HG02981 (cell line): ENCODE results near the gene DNHD1.

Source experiments
- ATAC-seq: cut with Tn5 transposase; IDR thresholded peaks from one replicate; pipeline ENCODE4 v1.9.1; 2021; ENCODE audit warnings: mild to moderate bottlenecking, moderate library complexity; ENCODE audit not compliant: unreplicated experiment

Gene DNHD1

DNA sequence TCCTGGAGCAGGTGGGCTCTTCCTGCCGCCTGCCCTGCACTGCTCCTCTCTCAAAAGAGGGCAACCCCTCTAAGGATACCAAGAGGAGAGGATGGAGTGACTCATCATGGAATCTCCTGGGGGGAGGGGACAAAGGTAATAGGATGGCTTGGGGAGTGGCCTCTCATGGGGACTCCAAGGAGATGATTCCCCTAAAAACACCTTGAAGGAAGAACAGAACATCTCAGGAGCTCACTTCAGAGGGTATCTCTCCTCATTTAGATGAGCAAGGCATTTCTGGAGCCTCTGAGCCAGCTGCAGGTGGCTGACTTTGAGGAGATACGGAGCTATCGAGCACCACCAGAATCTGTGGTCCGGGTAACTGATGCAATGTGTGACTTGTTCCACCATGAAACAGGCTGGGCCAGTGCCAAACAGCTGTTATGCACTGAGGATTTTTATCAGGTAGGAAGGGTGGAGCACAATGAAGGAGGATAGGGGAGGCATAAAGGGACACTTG lies 66.1 kb downstream of the DNHD1 start:
- ATAC-seq: no peak

DNA sequence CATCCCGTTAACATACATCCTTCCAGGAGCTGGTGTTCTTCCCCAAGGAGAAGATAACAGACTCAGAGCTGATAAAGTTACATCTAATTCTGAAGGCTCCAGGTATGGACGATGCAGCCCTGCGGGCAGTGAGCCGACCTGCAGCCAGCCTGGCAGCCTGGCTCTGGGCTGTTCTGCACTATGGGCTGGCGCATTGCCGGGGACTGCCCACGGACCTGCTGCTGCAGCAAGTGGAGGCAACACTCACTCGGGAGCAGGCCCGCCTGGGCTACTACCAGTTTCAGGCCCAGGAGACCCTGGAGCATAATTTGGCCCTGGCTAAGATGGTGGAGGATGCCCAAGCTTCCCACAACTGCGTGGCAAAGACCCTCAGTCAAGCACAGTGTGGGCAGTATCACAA lies 66.6 kb downstream of the DNHD1 start:
- ATAC-seq: no peak

DNA sequence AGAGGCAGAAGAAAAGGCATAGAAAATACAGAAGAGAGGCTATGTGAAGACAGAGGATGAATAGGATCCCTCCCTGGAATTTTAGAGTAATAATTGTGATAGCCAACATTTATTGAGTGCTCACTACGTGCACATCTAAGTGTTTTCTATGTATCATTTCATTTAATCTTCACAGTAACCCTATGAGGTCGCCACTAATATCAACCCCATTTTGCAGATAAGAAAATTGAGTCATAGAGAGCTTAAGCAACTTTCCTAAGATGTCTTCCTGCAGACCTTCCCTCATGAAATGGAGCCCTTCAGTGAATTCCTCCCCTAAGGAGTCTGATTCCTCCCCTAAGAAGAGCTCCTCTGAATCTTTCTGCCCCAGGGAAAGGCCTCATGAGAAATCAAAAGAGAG lies 68.2 kb downstream of the DNHD1 start:
- no peak for ATAC-seq

DNA sequence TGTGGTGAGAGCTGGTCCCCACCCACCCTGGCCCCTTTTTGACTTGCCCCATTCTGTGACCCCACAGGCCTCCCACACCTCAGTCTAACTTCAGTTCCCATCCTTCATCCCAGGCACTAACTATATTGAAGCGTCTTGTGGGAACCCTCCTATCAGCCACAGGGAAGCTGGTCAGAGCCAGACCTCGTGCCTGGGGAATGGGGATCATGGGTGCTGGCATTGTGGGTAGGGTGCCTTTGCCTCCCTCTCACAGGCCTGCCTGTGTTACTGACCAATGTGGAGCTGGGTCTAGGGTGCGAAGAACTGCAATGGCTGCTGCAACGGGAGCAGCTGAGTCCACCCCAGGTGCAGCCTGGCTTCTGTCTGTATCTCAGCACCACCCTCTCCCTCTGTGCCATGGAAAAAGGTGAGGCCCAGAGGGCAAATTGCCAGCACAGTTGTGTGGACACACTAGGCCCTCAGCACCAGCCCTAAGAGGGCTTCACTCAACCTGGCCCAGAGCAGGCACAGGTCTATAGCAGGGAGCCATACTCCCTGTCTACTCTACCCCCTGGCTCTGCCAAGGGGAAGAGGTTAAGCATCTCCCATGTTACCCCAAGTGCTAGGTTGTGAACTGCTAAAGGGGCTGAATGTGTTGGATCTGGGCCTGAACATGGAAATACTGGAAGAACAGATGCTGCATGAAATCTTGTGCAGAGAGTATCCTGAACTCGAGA lies 69.1 kb downstream of the DNHD1 start:
- ATAC-seq: no peak

DNA sequence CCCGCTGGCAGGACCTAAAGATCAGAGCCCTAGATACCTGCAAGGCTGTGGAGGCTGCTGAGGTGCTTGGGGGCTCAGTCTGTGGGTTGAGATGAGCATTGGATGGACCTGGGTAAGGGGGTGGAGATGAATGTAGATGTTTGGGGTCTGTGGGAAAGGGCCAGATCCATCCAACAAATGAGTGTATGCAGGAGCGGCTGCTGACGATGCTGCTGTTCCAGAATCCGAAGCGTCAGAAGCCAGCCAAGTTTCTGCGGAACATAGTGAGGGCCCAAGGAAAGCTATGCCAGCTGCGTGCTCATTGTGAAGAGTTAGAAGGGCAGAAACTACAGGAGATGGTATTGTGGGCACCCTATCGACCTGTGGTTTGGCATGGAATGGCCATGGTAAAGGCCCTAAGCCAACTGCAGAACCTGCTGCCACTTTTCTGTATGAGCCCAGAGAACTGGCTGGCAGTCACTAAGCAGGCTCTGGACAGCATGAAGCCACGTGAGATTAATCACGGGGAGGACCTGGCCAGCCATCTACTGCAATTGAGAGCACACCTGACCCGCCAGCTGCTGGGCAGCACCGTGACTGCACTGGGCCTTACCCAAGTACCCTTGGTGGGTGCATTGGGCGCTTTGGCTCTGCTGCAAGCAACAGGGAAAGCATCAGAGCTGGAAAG lies 69.8 kb downstream of the DNHD1 start:
- no peak for ATAC-seq

DNA sequence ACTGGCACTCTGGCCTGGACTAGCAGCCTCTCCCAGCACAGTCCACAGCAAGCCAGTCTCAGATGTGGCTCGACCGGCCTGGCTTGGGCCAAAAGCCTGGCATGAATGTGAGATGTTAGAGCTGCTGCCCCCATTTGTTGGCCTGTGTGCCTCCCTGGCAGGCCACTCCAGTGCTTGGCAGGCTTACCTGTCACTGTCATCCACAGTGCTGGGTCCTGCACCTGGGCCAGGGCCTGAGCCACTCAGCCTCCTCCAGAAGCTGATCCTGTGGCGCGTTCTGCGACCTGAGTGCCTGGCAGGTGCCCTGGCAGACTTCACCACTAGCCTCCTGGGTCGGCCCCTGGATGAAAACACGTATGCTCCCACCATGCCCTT lies 70.3 kb downstream of the DNHD1 start:
- ATAC-seq: no peak

DNA sequence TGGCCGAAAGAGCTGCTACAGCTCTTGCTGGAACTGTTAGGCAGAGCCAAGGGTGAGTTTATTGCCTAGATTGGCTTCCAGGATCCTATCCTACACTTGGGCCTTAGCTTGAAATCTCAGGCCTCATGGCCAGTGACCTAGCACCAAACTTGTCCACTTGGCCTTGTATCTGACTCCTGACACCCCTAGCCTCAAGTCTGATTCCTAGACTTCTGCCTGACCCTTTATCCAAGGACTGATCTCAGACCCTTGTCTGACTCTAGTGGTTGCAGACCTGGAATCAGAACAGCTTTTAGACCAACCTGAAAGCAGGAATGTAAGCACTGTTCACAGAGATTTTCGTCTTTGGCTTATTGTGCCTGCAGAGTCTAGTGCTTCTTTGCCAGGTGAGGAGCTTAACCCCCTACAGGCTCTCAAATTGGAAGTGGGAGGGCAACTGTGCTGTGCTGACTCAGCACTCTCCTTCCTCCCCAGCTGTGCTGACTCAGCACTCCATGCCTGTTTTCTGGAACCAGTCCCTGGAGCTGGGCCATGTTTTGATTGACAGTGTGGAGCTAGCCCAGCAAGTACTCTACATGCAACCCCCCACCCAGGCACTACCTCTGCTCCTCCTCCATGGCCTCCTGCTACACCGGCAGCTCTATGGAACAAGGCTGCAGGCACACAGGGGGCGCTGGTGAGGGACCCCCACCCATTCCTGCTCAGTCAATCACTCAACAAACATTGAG lies 71.3 kb downstream of the DNHD1 start:
- no peak for ATAC-seq

DNA sequence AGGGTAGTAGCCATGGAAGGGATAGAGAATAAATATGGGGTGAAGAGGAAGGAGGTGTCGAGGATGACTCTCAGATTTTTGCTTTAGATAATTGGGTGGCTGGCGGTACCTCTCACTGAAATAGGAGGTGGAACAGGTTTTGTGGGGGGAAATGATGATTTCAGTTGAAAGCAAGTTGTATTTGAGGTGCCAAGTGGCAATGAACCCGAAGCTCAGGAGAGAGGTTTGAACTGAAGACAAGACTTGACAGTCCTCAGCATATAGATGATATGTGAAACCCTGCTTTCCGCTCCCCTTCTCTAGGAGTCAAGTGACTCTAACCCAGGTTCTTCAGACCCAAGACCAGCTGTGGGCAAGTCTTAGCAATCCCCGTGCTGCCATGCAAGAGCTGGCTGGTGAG lies 72.6 kb downstream of the DNHD1 start:
- no peak for ATAC-seq

DNA sequence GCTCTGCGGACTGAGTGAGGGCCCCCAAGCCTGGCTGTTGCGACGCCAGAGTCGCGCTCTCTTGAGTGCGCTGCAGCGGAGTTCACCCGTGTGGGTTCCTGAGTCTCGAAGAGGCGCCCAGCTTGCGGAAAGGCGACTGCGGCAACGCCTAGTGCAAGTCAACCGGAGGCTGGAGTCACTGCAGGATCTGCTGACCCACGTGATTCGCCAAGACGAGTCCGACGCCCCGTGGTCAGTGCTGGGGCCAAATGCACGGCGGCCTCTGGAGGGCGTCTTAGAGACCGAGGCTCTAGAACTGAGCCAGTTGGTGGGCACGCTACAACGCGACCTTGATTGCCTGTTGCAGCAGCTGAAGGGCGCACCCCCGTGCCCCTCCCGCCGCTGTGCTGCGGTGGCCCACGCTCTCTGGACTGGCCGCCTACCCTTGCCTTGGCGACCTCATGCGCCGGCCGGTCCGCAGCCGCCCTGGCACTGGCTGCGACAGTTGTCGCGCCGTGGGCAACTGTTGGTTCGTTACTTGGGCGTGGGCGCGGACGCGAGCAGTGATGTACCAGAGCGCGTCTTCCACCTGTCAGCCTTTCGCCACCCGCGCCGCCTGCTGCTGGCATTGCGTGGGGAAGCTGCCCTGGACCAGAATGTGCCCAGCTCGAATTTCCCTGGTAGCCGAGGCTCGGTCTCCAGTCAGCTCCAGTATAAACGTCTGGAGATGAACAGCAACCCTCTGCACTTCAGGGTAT lies 73.8 kb downstream of the DNHD1 start:
- no peak for ATAC-seq

DNA sequence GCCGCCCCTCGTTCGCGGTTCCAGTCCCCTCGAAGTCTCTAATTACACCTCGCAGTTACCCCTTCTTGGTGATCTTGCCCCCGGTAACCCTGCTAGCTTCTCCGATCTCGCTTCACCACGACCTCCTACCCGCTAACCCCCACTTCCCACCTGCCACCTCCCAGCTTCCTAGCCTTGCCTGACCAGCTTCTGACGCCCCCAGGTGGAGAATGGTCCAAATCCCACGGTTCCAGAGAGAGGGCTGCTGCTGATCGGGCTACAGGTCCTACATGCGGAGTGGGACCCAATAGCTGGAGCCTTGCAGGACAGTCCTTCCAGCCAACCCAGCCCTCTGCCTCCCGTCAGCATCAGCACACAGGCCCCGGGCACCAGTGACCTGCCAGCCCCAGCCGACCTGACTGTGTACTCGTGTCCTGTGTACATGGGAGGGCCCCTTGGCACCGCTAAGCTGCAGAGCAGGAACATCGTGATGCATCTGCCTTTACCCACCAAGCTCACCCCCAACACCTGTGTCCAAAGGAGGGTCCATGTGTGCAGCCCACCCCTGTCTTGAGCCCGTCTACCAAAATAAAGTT lies 74.4 kb downstream of the DNHD1 start:
- ATAC-seq: no peak

DNA sequence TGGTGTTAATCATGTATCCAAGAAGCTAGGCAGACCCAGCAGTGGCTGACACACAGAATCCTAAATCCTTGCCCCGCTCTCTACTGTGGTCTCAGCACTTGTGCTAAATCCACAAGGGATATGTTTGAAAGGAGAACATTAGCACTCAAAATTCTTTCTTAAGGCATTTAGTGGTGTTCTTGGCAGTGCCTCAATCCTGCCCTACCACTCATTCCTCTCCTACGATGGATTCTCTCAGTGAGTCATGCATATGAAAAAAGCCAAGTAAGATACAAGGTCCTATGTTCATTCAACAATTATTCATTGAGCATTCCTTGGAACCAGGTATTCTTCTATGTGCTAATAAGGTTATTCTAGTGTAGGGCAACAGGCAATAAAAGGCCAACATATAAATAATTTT lies 75.1 kb downstream of the DNHD1 start:
- ATAC-seq: no peak

DNA sequence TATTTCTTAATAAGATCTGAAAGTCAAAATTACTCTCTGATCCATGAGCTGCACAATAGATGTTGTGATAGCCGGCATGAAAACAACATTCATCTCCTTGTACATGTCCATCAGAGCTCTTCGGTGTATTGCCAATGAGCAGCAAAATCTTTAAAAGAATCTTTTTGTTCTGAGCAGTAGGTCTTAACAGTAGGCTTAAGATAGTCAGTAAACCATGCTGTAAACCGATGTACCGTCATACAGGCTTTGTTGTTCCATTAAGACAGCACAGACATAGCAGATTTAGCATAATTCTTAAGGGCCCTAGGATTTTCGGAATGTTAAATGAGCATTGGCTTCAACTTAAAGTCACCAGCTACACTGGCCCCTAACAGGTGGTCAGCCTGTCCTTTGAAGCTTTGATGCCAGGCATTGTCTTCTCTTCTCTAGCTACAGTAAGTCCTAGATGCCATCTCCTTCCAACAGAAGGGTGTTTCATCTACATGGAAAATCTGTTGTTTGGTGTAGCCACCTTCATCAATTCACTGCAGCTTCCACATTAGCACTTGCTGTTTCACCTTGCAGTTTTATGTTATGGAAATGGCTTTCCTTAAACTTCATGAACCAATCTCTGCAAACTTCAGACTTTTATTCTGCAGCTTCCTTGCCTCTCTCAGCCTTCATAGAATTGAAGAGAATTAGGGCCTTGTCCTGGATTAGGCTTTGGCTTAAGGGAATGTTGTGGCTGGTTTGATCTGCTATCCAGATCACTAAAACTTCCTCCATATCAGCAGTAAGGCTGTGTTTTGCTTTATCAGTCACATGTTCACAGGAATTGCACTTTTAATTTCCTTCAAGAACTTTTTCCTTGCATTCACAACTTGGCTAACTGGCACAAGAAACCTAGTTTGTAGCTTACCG lies 78.0 kb downstream of the DNHD1 start:
- ATAC-seq: no peak

DNA sequence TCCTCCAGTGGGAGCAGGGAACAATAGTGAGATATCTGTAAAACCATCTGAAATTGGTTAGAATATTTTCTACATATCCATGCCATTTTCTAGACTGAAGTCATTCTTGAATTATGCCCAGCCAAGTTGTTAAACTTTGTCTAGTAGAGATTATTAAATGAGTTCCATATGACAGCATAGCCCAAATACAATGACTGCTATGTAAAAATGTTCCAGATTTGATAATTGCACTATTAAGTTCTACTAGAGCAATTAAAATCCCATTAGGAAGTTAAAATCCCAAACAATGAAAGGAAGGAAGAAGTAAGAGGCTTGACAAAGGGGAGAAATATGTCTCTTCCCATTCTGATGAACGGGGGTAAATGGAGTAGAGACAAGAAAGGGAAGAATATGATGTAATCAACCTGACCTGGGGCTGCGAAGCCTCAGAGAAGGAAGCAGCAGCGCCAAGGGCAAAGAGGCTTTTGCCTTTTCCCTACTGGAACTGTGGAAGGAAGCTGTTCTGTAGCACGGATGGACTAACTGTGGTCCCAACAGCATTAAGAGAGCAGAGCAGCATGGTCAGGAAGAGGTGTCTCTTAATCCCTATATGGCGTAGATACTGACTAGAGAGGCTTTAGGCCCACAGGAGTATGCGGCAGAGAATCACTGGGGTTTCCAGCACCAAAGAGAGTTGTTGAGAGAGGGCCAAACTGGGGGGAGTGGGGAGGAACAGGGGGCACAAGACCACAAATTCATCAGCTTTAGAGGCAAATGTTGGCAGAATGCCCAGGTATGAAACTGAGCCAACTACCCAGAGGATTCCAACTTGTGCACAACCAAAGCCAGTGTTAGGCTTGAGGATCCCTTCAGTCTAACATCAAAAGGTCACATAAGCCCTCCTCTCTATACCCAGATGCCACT lies 79.6 kb downstream of the DNHD1 start:
- no peak for ATAC-seq

DNA sequence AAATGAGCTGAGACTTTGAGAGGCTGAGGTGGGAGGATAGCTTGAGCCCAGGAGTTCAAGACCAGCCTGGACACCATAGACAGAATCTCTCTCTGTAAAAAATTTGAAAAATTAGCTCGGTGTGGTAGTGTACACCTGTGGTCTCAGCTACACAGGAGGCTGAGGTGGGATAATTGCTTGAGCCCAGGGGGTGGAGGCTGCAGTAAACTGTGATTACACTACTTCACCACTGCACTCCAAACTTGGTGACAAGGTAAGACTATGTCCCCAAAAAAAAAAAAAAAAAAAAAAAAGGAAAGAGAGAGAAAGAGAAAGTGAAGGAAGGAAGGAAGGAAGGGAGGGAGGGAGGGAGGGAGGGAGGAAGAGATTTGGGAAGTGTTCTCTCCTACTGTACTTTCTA lies 81.1 kb downstream of the DNHD1 start:
- ATAC-seq: no peak

DNA sequence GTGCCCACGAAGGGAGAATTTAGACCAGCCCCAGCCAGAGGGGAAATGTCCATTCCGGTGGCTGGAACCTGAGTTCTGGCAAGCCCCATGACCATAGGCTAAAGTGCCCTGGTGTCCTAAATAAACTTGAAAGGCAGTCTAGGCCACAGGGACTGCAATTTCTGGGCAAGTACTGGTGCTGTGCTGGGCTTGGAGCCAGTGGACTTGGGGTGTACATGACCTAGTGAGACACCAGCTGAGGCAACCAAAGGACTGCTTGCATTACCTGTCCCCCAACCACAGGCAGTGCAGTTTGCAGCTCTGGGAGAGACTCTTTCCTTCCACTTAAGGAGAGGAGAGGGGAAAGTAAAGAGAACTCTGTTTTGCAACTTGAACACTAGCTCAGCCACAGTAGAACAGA lies 82.6 kb downstream of the DNHD1 start:
- ATAC-seq: no peak

DNA sequence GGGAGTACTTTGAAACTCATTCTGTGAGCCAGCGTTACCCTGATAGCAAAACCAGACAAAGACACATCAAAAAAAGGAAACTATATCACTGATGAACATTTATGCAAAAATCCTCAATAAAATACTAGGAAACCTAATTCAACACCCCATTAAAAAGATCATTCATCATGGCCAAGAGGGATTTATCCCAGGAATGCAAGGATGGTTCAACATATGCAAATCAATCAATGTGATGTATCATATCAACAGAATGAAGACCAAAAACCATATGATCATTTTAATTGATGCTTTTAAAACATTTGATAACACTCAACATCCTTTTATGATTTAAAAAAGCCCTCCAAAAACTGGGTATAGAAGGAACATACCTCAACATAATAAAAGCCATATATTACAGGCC lies 86.5 kb downstream of the DNHD1 start:
- no peak for ATAC-seq

DNA sequence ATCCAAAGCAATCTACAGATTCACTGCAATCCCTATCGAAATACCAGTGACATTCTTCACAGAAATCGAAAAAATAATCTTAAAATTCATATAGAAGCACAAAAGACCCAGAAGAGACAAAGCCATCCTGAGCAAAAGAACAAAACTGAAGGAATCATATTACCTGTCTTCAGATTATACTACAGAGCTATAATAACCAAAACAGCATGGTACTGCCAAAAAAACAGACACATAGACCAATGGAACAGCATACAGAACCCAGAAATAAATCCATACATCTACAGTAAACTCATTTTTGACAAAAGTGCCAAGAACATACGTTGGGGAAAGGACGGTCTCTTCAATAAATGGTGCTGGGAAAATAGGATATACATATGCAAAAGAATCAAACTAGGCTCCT lies 87.4 kb downstream of the DNHD1 start:
- no peak for ATAC-seq

DNA sequence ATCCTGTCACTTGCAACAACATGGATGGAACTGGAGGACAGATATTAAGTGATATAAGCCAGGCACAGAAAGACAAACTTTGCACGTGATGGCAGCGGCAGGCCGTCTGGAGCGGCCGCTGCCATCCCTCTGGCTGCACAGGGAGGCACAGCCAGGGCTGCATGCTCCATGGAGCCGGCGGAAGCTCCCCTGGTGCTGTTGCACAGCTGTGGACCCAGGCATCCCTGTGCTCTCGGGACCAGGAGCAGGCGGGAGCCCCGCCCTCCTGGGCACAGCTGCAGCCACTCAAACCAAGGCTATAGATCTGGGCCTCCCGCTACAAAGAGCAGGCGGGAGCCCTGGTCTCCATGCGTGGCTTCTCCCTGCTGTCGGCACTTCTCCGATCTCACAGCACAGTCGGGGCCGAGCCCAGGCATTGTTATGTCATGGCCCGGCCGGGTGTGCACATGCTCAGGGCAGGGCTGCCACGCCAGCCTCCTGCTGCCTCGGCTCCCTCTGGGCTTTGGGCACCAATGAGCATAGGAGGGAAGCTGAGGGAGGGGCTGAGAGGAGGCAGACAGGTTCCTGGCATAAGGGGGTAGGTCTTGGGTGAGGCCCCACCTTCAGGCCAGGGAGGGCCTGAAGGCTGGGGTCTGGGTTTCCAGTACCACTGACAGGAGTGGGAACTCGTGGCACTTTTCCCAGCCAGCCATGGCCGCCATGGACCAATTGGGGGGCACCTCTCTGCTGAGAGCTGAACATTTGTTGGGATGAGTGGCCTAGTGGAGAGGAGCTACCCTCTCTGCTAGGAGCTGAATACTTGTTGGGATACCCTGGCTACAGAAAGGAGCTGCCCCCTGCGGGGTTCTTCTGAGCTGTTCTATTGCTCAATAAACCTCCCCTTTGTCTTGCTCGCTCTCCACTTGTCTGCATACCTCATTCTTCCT lies 89.6 kb downstream of the DNHD1 start:
- no peak for ATAC-seq
